Chondrocyte (in vitro differentiated cells): ENCODE measurements around the gene CRYGB. TPM values are rescaled to one million over a fixed set of nuclear protein-coding genes. Genes with fewer than 3 reads are reported as not detected.

ENCODE experiments used
- DNase-seq: peaks from one replicate; pipeline ENCODE4 v3.0.0; 2021; ENCODE audit warnings: mixed read lengths, low spot score
- H3K27ac Mint-ChIP-seq: one replicate; pipeline ENCODE4 v1.8.0; 2021; ENCODE audit warnings: mild to moderate bottlenecking, moderate library complexity, mixed read lengths; ENCODE audit not compliant: unreplicated experiment
- H3K27me3 Mint-ChIP-seq: 2 replicates; pipeline ENCODE4 v1.8.0; 2021; ENCODE audit warnings: low read depth, mixed read lengths
- H3K36me3 Mint-ChIP-seq: 2 replicates; pipeline ENCODE4 v1.8.0; 2021; ENCODE audit warnings: low read depth, mixed read lengths
- H3K4me1 Mint-ChIP-seq: 2 replicates; pipeline ENCODE4 v1.8.0; 2021; ENCODE audit warnings: low read depth, mild to moderate bottlenecking, mixed read lengths
- H3K4me3 Mint-ChIP-seq: one replicate; pipeline ENCODE4 v1.8.0; 2021; ENCODE audit warnings: mild to moderate bottlenecking, moderate library complexity, mixed read lengths; ENCODE audit not compliant: unreplicated experiment
- H3K9me3 Mint-ChIP-seq: 2 replicates; pipeline ENCODE4 v1.8.0; 2021; ENCODE audit warnings: low read depth, mixed read lengths
- total RNA-seq: library from RNA; stranded (reverse); gene quantifications from 3 replicates; pipeline ENCODE4 v1.2.1, GENCODE V29; 2021
- TF ChIP-seq, protein P1 (sequence below): fragments of 200-600 bp; sonication (generic); IDR thresholded peaks from 2 replicates; pipeline ENCODE4 v1.5.0; 2021; ENCODE audit warnings: antibody characterized with exemption, mild to moderate bottlenecking, moderate library complexity

The CRYGB gene
- total RNA-seq, 1 donor from 2014 or later, result not detected

DNA sequence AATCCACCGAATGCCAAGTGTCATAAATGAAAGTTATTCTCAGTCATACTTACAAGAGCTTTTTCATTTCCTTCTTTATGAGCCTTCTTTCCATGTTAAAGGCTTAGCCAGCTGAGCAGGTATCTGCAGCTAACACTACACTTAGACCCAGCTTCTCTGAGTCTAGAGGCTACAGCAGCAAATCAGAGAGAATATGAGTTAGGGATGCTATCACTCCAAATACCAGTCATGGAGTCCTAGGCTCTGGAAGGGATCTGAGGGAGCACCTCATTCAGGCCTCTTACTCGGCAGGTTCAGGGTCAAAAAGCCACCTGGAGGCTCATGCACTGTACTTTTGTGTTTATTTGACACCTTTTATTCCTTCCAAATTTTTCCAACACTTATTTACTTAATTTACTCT is 40.9 kb upstream of the CRYGB start:
- no peaks in the 10 kb centered on the region for H3K4me1 Mint-ChIP-seq
- TF ChIP-seq, protein P1, sequence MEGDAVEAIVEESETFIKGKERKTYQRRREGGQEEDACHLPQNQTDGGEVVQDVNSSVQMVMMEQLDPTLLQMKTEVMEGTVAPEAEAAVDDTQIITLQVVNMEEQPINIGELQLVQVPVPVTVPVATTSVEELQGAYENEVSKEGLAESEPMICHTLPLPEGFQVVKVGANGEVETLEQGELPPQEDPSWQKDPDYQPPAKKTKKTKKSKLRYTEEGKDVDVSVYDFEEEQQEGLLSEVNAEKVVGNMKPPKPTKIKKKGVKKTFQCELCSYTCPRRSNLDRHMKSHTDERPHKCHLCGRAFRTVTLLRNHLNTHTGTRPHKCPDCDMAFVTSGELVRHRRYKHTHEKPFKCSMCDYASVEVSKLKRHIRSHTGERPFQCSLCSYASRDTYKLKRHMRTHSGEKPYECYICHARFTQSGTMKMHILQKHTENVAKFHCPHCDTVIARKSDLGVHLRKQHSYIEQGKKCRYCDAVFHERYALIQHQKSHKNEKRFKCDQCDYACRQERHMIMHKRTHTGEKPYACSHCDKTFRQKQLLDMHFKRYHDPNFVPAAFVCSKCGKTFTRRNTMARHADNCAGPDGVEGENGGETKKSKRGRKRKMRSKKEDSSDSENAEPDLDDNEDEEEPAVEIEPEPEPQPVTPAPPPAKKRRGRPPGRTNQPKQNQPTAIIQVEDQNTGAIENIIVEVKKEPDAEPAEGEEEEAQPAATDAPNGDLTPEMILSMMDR, result no peak
- no peak overlapping the region for H3K27ac Mint-ChIP-seq
- peaks cover 34% of the 10 kb centered on the region for H3K27me3 Mint-ChIP-seq
- H3K9me3 Mint-ChIP-seq, result no peaks in the 10 kb centered on the region
- H3K4me3 Mint-ChIP-seq, result no peak overlapping the region
- no peak for DNase-seq
- H3K36me3 Mint-ChIP-seq, result no peaks in the 10 kb centered on the region

DNA sequence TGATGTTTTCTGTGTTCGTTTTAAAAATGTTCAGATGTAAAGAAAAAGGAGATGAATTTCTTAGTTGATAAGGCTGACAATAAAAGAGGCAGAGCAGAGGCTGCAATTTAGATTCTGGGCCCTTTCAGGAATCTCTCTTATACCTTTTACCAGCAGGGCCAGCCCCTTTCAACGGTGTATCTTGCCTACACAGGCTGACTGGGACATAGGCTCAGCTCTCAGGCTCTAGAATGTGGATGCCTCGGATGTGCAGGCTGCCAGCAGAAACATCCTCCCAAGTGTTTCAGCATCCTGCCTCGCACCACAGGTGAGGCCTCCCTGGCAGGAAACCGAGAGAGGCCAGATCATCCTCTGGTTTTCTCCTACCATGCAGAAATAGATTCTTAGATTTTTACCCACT is 40.5 kb upstream of the CRYGB start:
- Mint-ChIP-seq H3K4me1 (no peaks in the 10 kb centered on the region), H3K4me3 (no peak overlapping the region), H3K36me3 (no peaks in the 10 kb centered on the region), H3K27ac (no peak overlapping the region), H3K9me3 (no peaks in the 10 kb centered on the region), H3K27me3 (peaks cover 38% of the 10 kb centered on the region)
- no peak for DNase-seq
- TF ChIP-seq, protein P1, result no peak

DNA sequence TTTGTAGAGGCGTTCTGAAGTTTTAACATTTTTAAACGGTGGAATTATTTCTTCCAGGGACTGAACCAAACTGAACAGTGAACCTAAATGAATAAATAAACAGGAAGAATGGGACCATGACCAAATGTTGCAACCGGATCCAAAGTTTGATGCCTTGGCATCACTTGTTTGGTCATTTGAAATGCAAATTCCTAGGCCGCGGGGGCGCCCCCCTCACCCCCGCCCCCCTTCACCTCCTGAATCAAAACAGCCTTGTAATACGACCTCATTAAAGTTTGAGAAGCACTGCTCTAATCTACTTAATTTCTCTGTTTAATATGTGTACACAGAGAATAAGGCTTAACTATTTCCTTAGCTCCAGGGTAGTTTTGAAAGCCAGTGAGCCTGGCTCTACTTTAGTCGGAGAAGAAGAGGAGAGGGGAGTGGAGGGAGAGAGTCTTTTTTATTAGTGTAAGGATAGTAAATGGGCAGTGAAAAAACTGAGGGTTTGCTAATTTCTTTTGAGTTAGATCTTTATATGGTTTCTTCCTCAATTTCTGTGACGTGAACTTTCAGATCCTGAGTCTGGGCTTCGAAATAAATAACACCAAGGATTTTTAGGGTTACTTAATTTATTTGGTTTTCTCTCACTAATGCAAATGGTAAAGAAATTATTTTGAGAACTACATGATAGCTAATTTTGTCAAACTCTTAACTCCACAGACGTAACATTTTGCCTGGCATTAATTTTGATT is 38.2 kb upstream of the CRYGB start:
- TF ChIP-seq, protein P1, result no peak
- DNase-seq, result no peak
- Mint-ChIP-seq H3K9me3 (no peaks in the 10 kb centered on the region), H3K36me3 (no peaks in the 10 kb centered on the region), H3K27ac (no peak overlapping the region), H3K27me3 (peaks cover 39% of the 10 kb centered on the region), H3K4me1 (no peaks in the 10 kb centered on the region), H3K4me3 (no peak overlapping the region)

DNA sequence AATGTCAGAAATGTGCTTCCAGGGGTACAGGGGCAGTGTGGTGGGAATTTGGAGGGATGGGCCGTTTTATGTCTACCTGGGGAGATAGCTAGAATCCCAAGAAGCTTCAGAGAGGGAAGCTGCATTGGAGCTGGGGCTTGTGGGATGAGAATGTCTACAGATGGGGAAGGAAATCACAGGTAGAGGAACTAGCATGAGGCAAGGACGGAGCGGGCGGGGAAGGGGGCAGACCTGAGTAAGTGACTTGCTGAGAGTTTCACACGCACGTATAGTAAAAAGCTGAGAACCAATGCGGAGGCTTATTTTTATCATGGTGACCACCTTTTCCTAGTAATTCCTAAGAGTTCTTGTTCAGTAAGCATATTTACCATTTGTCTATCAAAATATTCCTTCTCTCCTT is 37.6 kb upstream of the CRYGB start:
- TF ChIP-seq, protein P1, result no peak
- H3K27me3 Mint-ChIP-seq, result peaks cover 39% of the 10 kb centered on the region
- DNase-seq, result no peak
- H3K4me1 Mint-ChIP-seq, result no peaks in the 10 kb centered on the region
- H3K4me3 Mint-ChIP-seq, result no peak overlapping the region
- no peak overlapping the region for H3K27ac Mint-ChIP-seq
- H3K9me3 Mint-ChIP-seq, result no peaks in the 10 kb centered on the region
- no peaks in the 10 kb centered on the region for H3K36me3 Mint-ChIP-seq

DNA sequence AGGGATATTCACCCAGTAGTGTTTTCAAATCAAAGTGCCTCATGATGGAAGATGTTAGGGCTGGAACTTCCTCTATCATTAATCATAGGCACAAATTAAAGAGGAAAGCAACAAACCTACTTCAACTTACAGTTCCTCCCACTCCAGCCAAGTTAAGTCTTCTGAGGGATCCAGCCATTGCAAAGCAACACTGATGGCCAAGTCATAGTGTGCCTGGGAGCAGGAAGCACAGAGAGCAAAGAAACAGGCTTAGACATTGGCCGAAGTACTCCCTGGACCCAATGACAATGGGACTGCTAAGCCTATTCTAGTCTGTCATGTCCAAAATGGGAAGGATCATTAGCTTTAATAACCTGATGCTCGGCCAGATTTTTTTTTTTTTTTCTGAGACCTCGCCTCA is 36.9 kb upstream of the CRYGB start:
- DNase-seq, result no peak

More for the DNA sequence above, 36.9 kb upstream of the CRYGB start:
- H3K27me3 Mint-ChIP-seq, result peaks cover 39% of the 10 kb centered on the region
- H3K27ac Mint-ChIP-seq, result no peak overlapping the region
- no peaks in the 10 kb centered on the region for H3K4me1 Mint-ChIP-seq
- H3K36me3 Mint-ChIP-seq, result no peaks in the 10 kb centered on the region
- H3K4me3 Mint-ChIP-seq, result no peak overlapping the region
- no peaks in the 10 kb centered on the region for H3K9me3 Mint-ChIP-seq
- TF ChIP-seq, protein P1, result no peak
